Measurements from ENCODE around the gene SLC30A5.
"Not testable (repeated sequence)": the region's sequence is repeated elsewhere in the genome, so short reads cannot be mapped to it uniquely, and the experiment has no call there.

The SLC30A5 gene

DNA sequence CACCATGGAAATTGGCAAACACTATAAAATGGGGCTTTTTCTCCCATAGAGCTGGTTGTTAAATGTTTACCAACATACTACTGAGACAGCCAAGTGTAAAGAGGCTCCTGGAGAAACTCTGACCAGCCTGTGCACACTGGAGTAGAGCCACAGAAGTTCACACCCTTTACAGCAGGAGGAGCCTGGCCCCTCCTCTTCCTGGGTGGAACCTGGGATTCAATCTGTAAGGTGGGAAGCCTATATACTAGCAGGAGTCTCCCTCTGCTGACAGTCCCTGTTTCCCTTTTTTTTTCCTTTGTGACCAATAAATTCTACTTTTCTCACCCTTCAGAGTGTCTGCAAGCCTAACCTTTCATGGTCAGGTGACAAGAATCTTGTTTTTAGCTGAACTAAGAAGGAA lies 10.4 kb upstream of the SLC30A5 start:
- Histone ChIP-seq H4K91ac (ENCODE audit: low read depth, low read length) (no peak overlapping the region), H3K79me2 (ENCODE audit: control insufficient read depth, insufficient read depth, low read length, poor library complexity) (no peaks in the 10 kb centered on the region), H4K12ac (ENCODE audit: low read depth, low read length) (no peak overlapping the region), H3K18ac (ENCODE audit: low read length) (no peak overlapping the region), H3K27ac (ENCODE audit: low read depth, low read length) (no peak overlapping the region), H3K9me3 (ENCODE audit: insufficient read depth, low read depth, low read length) (no peaks in the 10 kb centered on the region), H2BK12ac (ENCODE audit: low read length) (no peak overlapping the region), H3K23ac (ENCODE audit: low read length) (no peak overlapping the region), H2BK120ac (ENCODE audit: insufficient read depth, low read length, poor library complexity) (no peak overlapping the region), H2BK5ac (ENCODE audit: low read depth, low read length, poor library complexity) (no peak overlapping the region), H3K4ac (ENCODE audit: low read depth, low read length) (no peak overlapping the region), H3K9ac (ENCODE audit: low read length) (no peak overlapping the region), H4K8ac (ENCODE audit: low read depth, low read length) (peak overlapping the region; percentile 29), H3K4me1 (ENCODE audit: control insufficient read depth in 1 of 2, insufficient read depth in 2 of 2, low read length in 2 of 2) (no peaks in the 10 kb centered on the region), H2AK5ac (ENCODE audit: low read length) (no peak overlapping the region), H3K4me3 (ENCODE audit: low read depth, low read length) (no peak overlapping the region), H2AFZ (ENCODE audit: insufficient read depth, low read length, poor library complexity) (no peak overlapping the region), H3K79me1 (ENCODE audit: low read length) (no peaks in the 10 kb centered on the region), H3K36me3 (ENCODE audit: control insufficient read depth in 1 of 2, insufficient read depth in 2 of 2, low read length in 2 of 2) (no peaks in the 10 kb centered on the region), H3K27me3 (ENCODE audit: insufficient read depth, low read length) (no peaks in the 10 kb centered on the region), H3K14ac (ENCODE audit: low read length) (no peak overlapping the region), H3K4me2 (ENCODE audit: low read length) (no peak overlapping the region)
- peak; percentile 48 to 60 for DNase-seq

DNA sequence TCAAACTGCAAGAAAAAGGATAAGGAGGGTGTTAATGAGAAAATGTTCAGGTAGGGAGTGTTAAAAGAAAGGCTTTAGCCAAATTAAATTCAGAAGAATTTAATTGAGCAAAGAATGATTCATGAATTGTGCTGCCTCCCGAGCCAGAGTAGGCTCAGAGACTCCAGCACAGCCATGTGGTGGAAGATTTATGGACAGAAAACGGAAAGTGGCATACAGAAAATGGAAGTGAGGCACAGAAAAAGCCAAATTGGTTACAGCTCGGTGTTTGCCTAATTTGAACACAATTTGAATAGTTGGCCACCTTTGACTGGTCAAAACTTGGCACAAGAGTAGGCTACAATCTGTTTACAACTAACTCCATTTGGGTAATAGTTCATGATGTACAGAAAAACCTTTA lies 9.6 kb upstream of the SLC30A5 start:
- Histone ChIP-seq H2BK5ac (ENCODE audit: low read depth, low read length, poor library complexity) (no peak overlapping the region), H3K36me3 (ENCODE audit: control insufficient read depth in 1 of 2, insufficient read depth in 2 of 2, low read length in 2 of 2) (no peaks in the 10 kb centered on the region), H4K8ac (ENCODE audit: low read depth, low read length) (no peak overlapping the region), H3K9ac (ENCODE audit: low read length) (no peak overlapping the region), H3K9me3 (ENCODE audit: insufficient read depth, low read depth, low read length) (no peaks in the 10 kb centered on the region), H4K91ac (ENCODE audit: low read depth, low read length) (no peak overlapping the region), H3K79me2 (ENCODE audit: control insufficient read depth, insufficient read depth, low read length, poor library complexity) (no peaks in the 10 kb centered on the region), H3K18ac (ENCODE audit: low read length) (no peak overlapping the region), H3K4me1 (ENCODE audit: control insufficient read depth in 1 of 2, insufficient read depth in 2 of 2, low read length in 2 of 2) (no peaks in the 10 kb centered on the region), H4K12ac (ENCODE audit: low read depth, low read length) (no peak overlapping the region), H3K23ac (ENCODE audit: low read length) (no peak overlapping the region), H3K4me3 (ENCODE audit: low read depth, low read length) (no peak overlapping the region), H2BK120ac (ENCODE audit: insufficient read depth, low read length, poor library complexity) (no peak overlapping the region), H3K4ac (ENCODE audit: low read depth, low read length) (no peak overlapping the region), H2AK5ac (ENCODE audit: low read length) (no peak overlapping the region), H3K4me2 (ENCODE audit: low read length) (no peak overlapping the region), H3K79me1 (ENCODE audit: low read length) (no peaks in the 10 kb centered on the region), H3K27ac (ENCODE audit: low read depth, low read length) (no peak overlapping the region), H3K14ac (ENCODE audit: low read length) (no peak overlapping the region), H2AFZ (ENCODE audit: insufficient read depth, low read length, poor library complexity) (no peak overlapping the region), H2BK12ac (ENCODE audit: low read length) (no peak overlapping the region), H3K27me3 (ENCODE audit: insufficient read depth, low read length) (no peaks in the 10 kb centered on the region)
- WGBS (ENCODE audit: extremely low coverage, insufficient coverage, insufficient read length), result no CpG with 5 or more reads among the region's 3 CpGs
- no peak for DNase-seq

DNA sequence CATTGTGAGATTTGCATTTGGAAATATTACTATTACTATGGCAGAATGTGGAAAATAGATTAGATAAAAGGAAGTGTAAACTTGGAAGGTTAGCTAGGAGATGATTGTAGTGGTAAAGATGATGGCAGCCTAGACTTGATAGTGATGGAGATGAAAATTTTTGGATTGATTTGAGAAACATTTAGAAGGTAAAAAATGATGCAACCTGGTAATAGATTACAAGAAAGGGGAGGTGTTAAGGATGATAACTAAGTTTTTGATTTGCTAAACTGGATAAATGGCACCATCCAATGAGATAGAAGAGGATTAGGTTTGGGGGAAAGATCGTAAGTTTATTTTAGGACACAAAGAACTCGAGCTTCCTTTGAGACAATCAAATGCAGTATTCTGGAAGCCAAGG lies 8.9 kb upstream of the SLC30A5 start:
- no peak overlapping the region for H3K4me2 ChIP-seq (ENCODE audit: low read length)
- no peak overlapping the region for H2BK12ac ChIP-seq (ENCODE audit: low read length)
- H3K79me2 ChIP-seq (ENCODE audit: control insufficient read depth, insufficient read depth, low read length, poor library complexity), result no peaks in the 10 kb centered on the region
- no peak overlapping the region for H3K14ac ChIP-seq (ENCODE audit: low read length)
- H3K4ac ChIP-seq (ENCODE audit: low read depth, low read length), result no peak overlapping the region
- H3K4me1 ChIP-seq (ENCODE audit: control insufficient read depth in 1 of 2, insufficient read depth in 2 of 2, low read length in 2 of 2), result no peaks in the 10 kb centered on the region
- no CpG with 5 or more reads among the region's 2 CpGs for WGBS (ENCODE audit: extremely low coverage, insufficient coverage, insufficient read length)
- H3K79me1 ChIP-seq (ENCODE audit: low read length), result no peaks in the 10 kb centered on the region
- no peak overlapping the region for H3K18ac ChIP-seq (ENCODE audit: low read length)
- H3K9me3 ChIP-seq (ENCODE audit: insufficient read depth, low read depth, low read length), result no peaks in the 10 kb centered on the region
- no peak overlapping the region for H4K8ac ChIP-seq (ENCODE audit: low read depth, low read length)
- no peak overlapping the region for H3K23ac ChIP-seq (ENCODE audit: low read length)
- H3K27ac ChIP-seq (ENCODE audit: low read depth, low read length), result no peak overlapping the region
- no peak for DNase-seq
- no peaks in the 10 kb centered on the region for H3K27me3 ChIP-seq (ENCODE audit: insufficient read depth, low read length)
- H3K4me3 ChIP-seq (ENCODE audit: low read depth, low read length), result no peak overlapping the region
- no peak overlapping the region for H4K12ac ChIP-seq (ENCODE audit: low read depth, low read length)
- no peak overlapping the region for H2AFZ ChIP-seq (ENCODE audit: insufficient read depth, low read length, poor library complexity)
- no peak overlapping the region for H4K91ac ChIP-seq (ENCODE audit: low read depth, low read length)
- no peaks in the 10 kb centered on the region for H3K36me3 ChIP-seq (ENCODE audit: control insufficient read depth in 1 of 2, insufficient read depth in 2 of 2, low read length in 2 of 2)
- no peak overlapping the region for H3K9ac ChIP-seq (ENCODE audit: low read length)
- no peak overlapping the region for H2AK5ac ChIP-seq (ENCODE audit: low read length)
- H2BK120ac ChIP-seq (ENCODE audit: insufficient read depth, low read length, poor library complexity), result no peak overlapping the region
- H2BK5ac ChIP-seq (ENCODE audit: low read depth, low read length, poor library complexity), result no peak overlapping the region

DNA sequence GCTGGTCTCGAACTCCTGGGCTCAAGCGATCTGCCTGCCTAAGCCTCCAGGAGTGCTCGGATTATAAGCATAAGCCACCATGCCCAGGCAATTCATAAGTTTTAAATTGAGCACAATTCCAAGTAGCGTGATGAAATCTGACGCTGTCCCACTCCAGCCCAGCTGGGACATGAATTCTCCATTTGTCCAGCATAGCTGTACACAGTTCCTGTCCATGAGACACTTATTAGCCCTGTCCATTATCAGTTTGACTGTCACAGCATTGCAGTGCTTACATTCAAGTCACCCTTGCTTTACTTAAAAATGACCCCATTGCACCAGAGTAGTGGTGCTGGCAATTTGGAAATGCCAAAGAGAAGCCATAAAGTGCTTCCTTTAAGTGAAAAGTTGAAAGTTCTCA lies 7.6 kb upstream of the SLC30A5 start:
- no peak overlapping the region for H4K12ac ChIP-seq (ENCODE audit: low read depth, low read length)
- no peak overlapping the region for H3K18ac ChIP-seq (ENCODE audit: low read length)
- no peaks in the 10 kb centered on the region for H3K79me2 ChIP-seq (ENCODE audit: control insufficient read depth, insufficient read depth, low read length, poor library complexity)
- H3K23ac ChIP-seq (ENCODE audit: low read length), result no peak overlapping the region
- H3K9me3 ChIP-seq (ENCODE audit: insufficient read depth, low read depth, low read length), result no peaks in the 10 kb centered on the region
- H3K4me3 ChIP-seq (ENCODE audit: low read depth, low read length), result no peak overlapping the region
- H3K36me3 ChIP-seq (ENCODE audit: control insufficient read depth in 1 of 2, insufficient read depth in 2 of 2, low read length in 2 of 2), result no peaks in the 10 kb centered on the region
- H4K91ac ChIP-seq (ENCODE audit: low read depth, low read length), result no peak overlapping the region
- no peaks in the 10 kb centered on the region for H3K79me1 ChIP-seq (ENCODE audit: low read length)
- H2AFZ ChIP-seq (ENCODE audit: insufficient read depth, low read length, poor library complexity), result no peak overlapping the region
- H2BK5ac ChIP-seq (ENCODE audit: low read depth, low read length, poor library complexity), result no peak overlapping the region
- no peak overlapping the region for H3K4ac ChIP-seq (ENCODE audit: low read depth, low read length)
- no peak overlapping the region for H3K9ac ChIP-seq (ENCODE audit: low read length)
- H4K8ac ChIP-seq (ENCODE audit: low read depth, low read length), result no peak overlapping the region
- H3K4me1 ChIP-seq (ENCODE audit: control insufficient read depth in 1 of 2, insufficient read depth in 2 of 2, low read length in 2 of 2), result no peaks in the 10 kb centered on the region
- no peak overlapping the region for H3K27ac ChIP-seq (ENCODE audit: low read depth, low read length)
- H3K4me2 ChIP-seq (ENCODE audit: low read length), result no peak overlapping the region
- H2BK120ac ChIP-seq (ENCODE audit: insufficient read depth, low read length, poor library complexity), result no peak overlapping the region
- H3K14ac ChIP-seq (ENCODE audit: low read length), result no peak overlapping the region
- H2AK5ac ChIP-seq (ENCODE audit: low read length), result no peak overlapping the region
- no peak overlapping the region for H2BK12ac ChIP-seq (ENCODE audit: low read length)
- H3K27me3 ChIP-seq (ENCODE audit: insufficient read depth, low read length), result no peaks in the 10 kb centered on the region
- no peak for DNase-seq
- whole genome bisulfite sequencing (ENCODE audit: extremely low coverage, insufficient coverage, insufficient read length), result no CpG with 5 or more reads among the region's 5 CpGs

DNA sequence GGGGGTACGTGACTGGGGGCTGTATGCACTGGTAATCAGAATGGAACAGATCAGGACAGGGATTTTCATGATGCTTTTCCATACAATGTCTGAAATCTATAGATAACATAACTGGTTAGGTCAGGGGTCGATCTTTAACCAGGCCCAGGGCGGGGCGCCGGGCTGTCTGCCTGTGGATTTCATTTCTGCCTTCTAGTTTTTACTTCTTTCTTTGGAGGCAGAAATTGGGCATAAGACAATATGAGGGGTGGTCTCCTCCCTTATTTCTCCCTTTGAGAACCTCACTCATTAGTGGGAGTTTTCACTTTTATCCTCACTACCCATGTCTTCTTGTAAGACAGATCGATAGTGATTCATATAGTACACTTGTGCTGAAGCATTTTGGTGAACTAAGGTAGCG lies 5.8 kb upstream of the SLC30A5 start:
- H3K4ac ChIP-seq (ENCODE audit: low read depth, low read length); H2AFZ ChIP-seq (ENCODE audit: insufficient read depth, low read length, poor library complexity); H3K18ac ChIP-seq (ENCODE audit: low read length); H3K27ac ChIP-seq (ENCODE audit: low read depth, low read length); H3K14ac ChIP-seq (ENCODE audit: low read length); H4K8ac ChIP-seq (ENCODE audit: low read depth, low read length); H3K27me3 ChIP-seq (ENCODE audit: insufficient read depth, low read length); H2BK5ac ChIP-seq (ENCODE audit: low read depth, low read length, poor library complexity); DNase-seq; H2AK5ac ChIP-seq (ENCODE audit: low read length); H3K23ac ChIP-seq (ENCODE audit: low read length); H2BK12ac ChIP-seq (ENCODE audit: low read length); H3K36me3 ChIP-seq (ENCODE audit: control insufficient read depth in 1 of 2, insufficient read depth in 2 of 2, low read length in 2 of 2); H3K4me2 ChIP-seq (ENCODE audit: low read length); H3K79me1 ChIP-seq (ENCODE audit: low read length); H3K4me1 ChIP-seq (ENCODE audit: control insufficient read depth in 1 of 2, insufficient read depth in 2 of 2, low read length in 2 of 2); H4K91ac ChIP-seq (ENCODE audit: low read depth, low read length); H3K9me3 ChIP-seq (ENCODE audit: insufficient read depth, low read depth, low read length); H3K79me2 ChIP-seq (ENCODE audit: control insufficient read depth, insufficient read depth, low read length, poor library complexity); H4K12ac ChIP-seq (ENCODE audit: low read depth, low read length); H2BK120ac ChIP-seq (ENCODE audit: insufficient read depth, low read length, poor library complexity); H3K9ac ChIP-seq (ENCODE audit: low read length); H3K4me3 ChIP-seq (ENCODE audit: low read depth, low read length): not testable (repeated sequence)
- no CpG with 5 or more reads among the region's 7 CpGs for WGBS (ENCODE audit: extremely low coverage, insufficient coverage, insufficient read length)
